HepG2 (cell line): ENCODE measurements around the gene GUCA1A. TPM values are rescaled to one million over a fixed set of nuclear protein-coding genes. Genes with fewer than 3 reads are reported as not detected.
A peak's percentile ranks its signal among the peaks of the same experiment; 100 is the strongest.

Experiments used
- DRAP1 ChIP-seq: IDR thresholded peaks from 2 replicates; pipeline ENCODE4 v1.6.1; 2016; ENCODE audit warnings: missing genetic modification reagents, missing compliant biosample characterization
- ETS1 ChIP-seq: sonication (generic); formaldehyde crosslinking; IDR thresholded peaks from 2 replicates; pipeline ENCODE4 v1.4.0; 2020; ENCODE audit warnings: missing genetic modification reagents
- ETV5 ChIP-seq: IDR thresholded peaks from 2 replicates; pipeline ENCODE4 v1.6.1; 2018; ENCODE audit warnings: missing biosample characterization, missing genetic modification reagents, inconsistent platforms, borderline replicate concordance
- ISX ChIP-seq: sonication (generic); formaldehyde crosslinking; conservative IDR thresholded peaks from 2 replicates; pipeline ENCODE4 v1.5.0; 2020; ENCODE audit warnings: missing genetic modification reagents
- KAT8 ChIP-seq: IDR thresholded peaks from 2 replicates; pipeline ENCODE4 v1.6.1; 2016; ENCODE audit warnings: missing genetic modification reagents, missing compliant biosample characterization
- KDM6A ChIP-seq: IDR thresholded peaks from 2 replicates; pipeline ENCODE4 v1.6.1; 2016; ENCODE audit warnings: low read depth
- MAFF ChIP-seq: IDR thresholded peaks from 2 replicates; pipeline ENCODE4 v1.6.1; 2011; ENCODE audit warnings: low read depth, low read length, improper control_type of control experiment
- NFYB ChIP-seq: sonication (generic); formaldehyde crosslinking; IDR thresholded peaks from 2 replicates; pipeline ENCODE4 v1.4.0; 2020; ENCODE audit warnings: missing genetic modification reagents
- SMYD3 ChIP-seq: sonication (generic); formaldehyde crosslinking; IDR thresholded peaks from 2 replicates; pipeline ENCODE4 v1.8.1; 2023; ENCODE audit warnings: mild to moderate bottlenecking, missing genetic modification reagents
- WIZ ChIP-seq: sonication (generic); formaldehyde crosslinking; IDR thresholded peaks from 2 replicates; pipeline ENCODE4 v1.5.1; 2020; ENCODE audit warnings: mild to moderate bottlenecking, missing genetic modification reagents
- ZNF160 ChIP-seq: sonication (generic); formaldehyde crosslinking; IDR thresholded peaks from 2 replicates; pipeline ENCODE4 v1.8.0; 2022; ENCODE audit warnings: mild to moderate bottlenecking, inconsistent platforms, missing genetic modification reagents
- ZNF546 ChIP-seq: sonication (generic); formaldehyde crosslinking; conservative IDR thresholded peaks from 2 replicates; pipeline ENCODE4 v1.8.1; 2023; ENCODE audit warnings: mild to moderate bottlenecking, missing genetic modification reagents
- ZNF569 ChIP-seq: sonication (generic); formaldehyde crosslinking; IDR thresholded peaks from 2 replicates; pipeline ENCODE4 v1.5.0; 2020; ENCODE audit warnings: mild to moderate bottlenecking, missing genetic modification reagents, moderate library complexity, borderline replicate concordance
- ZNF644 ChIP-seq: IDR thresholded peaks from 2 replicates; pipeline ENCODE4 v1.6.1; 2016; ENCODE audit warnings: low read depth
- ZNF773 ChIP-seq: sonication (generic); formaldehyde crosslinking; IDR thresholded peaks from 2 replicates; pipeline ENCODE4 v1.4.0; 2020; ENCODE audit warnings: missing genetic modification reagents, borderline replicate concordance
- polyA plus RNA-seq, 8 experiments: library from polyadenylated mRNA; depleted of rRNA in 3 of 8; stranded (reverse) in 7 of 8; unstranded in 1 of 8; fragments of >200 nt; fragmentation: Illumina TruSeq in 4 of 8; extraction: Trizol in 4 of 8; gene quantifications; 2 replicates each; pipeline versions ENCODE4 v1.2.1 to v1.2.3, GENCODE V29; 2011 to 2016; ENCODE audit warnings: low read depth in 4 of 8, missing spikeins in 1 of 8, mixed read lengths in 1 of 8; ENCODE audit not compliant: insufficient read depth in 1 of 8
- total RNA-seq, 5 experiments: library from RNA; depleted of rRNA; stranded (reverse); fragments of >200 nt; fragmentation: Illumina TruSeq; extraction: Trizol; gene quantifications; 2 replicates each; pipeline ENCODE4 v1.2.3, GENCODE V29; 2016; ENCODE audit warnings: low read depth in 1 of 5
- TF ChIP-seq, protein P1 (sequence below): sonication (generic); formaldehyde crosslinking; IDR thresholded peaks from 2 replicates; pipeline ENCODE4 v1.5.0; 2020; ENCODE audit warnings: mild to moderate bottlenecking, missing genetic modification reagents
- TF ChIP-seq, protein P2 (sequence below): sonication (generic); formaldehyde crosslinking; IDR thresholded peaks from 2 replicates; pipeline ENCODE4 v1.4.0; 2020; ENCODE audit warnings: missing genetic modification reagents
- TF ChIP-seq, protein P3 (sequence below), 2 experiments: sonication (generic) in 1 of 2; formaldehyde crosslinking in 1 of 2; IDR thresholded peaks; 2 replicates each; pipeline versions ENCODE4 v1.4.0 to v1.6.1; 2016 to 2020; ENCODE audit warnings: borderline replicate concordance in 1 of 2, low read depth in 1 of 2, mild to moderate bottlenecking in 1 of 2, missing genetic modification reagents in 1 of 2
- TF ChIP-seq, protein P4 (sequence below): sonication (generic); formaldehyde crosslinking; IDR thresholded peaks from 2 replicates; pipeline ENCODE4 v1.9.0; 2021; ENCODE audit warnings: missing genetic modification reagents, mild to moderate bottlenecking, borderline replicate concordance

GUCA1A gene
- total and polyA plus RNA-seq, 2 of the 13 experiments (the other 11 are each of a cell fraction or from before 2014, with no cell fraction given) = not detected

DNA sequence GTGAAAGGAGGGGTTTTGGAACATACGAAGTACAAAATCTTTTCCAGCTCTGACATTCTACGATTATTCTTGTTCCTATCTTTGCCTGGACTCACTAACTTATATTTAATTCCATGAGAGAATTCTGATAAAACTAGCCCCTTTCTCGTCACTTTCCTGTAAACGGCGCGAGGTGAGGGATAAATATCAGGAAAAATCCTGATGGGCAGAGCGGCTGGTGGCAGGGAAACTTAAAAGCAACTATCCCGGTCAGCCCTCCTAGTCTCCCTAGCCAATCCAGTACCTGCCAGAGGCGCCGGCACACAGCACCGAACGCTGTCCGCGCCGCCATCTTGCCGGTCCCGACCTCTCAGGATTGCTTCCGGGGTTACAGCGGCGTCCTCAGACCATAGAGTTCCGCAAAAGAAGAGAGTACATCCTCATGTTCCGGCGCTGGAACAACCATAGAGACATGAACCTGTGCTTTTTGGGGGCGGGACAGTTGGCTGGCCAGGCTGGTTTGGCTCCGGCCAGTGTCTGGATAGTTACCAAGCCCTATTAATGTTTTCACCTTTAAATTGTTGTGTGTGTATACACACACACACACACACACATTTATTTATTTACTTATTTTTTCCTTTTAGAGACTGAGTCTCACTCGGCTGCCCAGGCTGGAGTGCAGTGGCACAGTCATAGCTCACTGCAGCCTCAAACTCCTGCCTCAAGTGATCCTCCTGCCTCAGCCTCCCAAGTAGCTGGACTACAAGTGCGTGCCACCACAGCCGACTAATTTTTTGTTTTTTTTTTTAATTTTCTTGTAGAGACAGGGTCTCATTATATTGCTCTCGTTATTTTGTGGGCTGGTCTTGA lies 44.6 kb downstream of the GUCA1A start, which contains the start of gene MRPS10 (continued):
- 0 out of 2 replicates have a peak, but pooled peaks have one; percentile 18 for TF ChIP-seq ZNF546
- peak; percentile 81 for TF ChIP-seq DRAP1 (CRISPR knock-in tag)
- TF ChIP-seq ETS1 (CRISPR knock-in tag) = no peak
- no peak for TF ChIP-seq SMYD3 (CRISPR knock-in tag)
- TF ChIP-seq ZNF160 = no peak
- TF ChIP-seq MAFF = no peak
- TF ChIP-seq ISX = no peak
- TF ChIP-seq, protein P1, sequence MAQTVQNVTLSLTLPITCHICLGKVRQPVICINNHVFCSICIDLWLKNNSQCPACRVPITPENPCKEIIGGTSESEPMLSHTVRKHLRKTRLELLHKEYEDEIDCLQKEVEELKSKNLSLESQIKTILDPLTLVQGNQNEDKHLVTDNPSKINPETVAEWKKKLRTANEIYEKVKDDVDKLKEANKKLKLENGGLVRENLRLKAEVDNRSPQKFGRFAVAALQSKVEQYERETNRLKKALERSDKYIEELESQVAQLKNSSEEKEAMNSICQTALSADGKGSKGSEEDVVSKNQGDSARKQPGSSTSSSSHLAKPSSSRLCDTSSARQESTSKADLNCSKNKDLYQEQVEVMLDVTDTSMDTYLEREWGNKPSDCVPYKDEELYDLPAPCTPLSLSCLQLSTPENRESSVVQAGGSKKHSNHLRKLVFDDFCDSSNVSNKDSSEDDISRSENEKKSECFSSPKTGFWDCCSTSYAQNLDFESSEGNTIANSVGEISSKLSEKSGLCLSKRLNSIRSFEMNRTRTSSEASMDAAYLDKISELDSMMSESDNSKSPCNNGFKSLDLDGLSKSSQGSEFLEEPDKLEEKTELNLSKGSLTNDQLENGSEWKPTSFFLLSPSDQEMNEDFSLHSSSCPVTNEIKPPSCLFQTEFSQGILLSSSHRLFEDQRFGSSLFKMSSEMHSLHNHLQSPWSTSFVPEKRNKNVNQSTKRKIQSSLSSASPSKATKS = 0 out of 2 replicates have a peak, but pooled peaks have one; percentile 84
- TF ChIP-seq WIZ (CRISPR knock-in tag) = peak; percentile 89; the same call in 1 of the 2 replicates
- TF ChIP-seq KDM6A (CRISPR knock-in tag) = no peak
- no peak for TF ChIP-seq ZNF569 (CRISPR knock-in tag)
- TF ChIP-seq, protein P2, sequence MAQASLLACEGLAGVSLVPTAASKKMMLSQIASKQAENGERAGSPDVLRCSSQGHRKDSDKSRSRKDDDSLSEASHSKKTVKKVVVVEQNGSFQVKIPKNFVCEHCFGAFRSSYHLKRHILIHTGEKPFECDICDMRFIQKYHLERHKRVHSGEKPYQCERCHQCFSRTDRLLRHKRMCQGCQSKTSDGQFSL = 0 out of 2 replicates have a peak, but pooled peaks have one; percentile 7
- TF ChIP-seq, protein P3, sequence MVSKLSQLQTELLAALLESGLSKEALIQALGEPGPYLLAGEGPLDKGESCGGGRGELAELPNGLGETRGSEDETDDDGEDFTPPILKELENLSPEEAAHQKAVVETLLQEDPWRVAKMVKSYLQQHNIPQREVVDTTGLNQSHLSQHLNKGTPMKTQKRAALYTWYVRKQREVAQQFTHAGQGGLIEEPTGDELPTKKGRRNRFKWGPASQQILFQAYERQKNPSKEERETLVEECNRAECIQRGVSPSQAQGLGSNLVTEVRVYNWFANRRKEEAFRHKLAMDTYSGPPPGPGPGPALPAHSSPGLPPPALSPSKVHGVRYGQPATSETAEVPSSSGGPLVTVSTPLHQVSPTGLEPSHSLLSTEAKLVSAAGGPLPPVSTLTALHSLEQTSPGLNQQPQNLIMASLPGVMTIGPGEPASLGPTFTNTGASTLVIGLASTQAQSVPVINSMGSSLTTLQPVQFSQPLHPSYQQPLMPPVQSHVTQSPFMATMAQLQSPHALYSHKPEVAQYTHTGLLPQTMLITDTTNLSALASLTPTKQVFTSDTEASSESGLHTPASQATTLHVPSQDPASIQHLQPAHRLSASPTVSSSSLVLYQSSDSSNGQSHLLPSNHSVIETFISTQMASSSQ (IDR thresholded peaks at IDR 0.05; ENCODE audit: low read depth) = peak; percentile 15; the same call in 1 of the 2 replicates
- TF ChIP-seq, protein P3 (CRISPR knock-in tag; IDR thresholded peaks at IDR 0.05; ENCODE audit: borderline replicate concordance) = peak; percentile 66; the same call in 1 of the 2 replicates
- TF ChIP-seq ZNF644 (CRISPR knock-in tag) = no peak
- TF ChIP-seq NFYB (CRISPR knock-in tag) = peak; percentile 54
- peak; percentile 75 for TF ChIP-seq ETV5
- TF ChIP-seq, protein P4, sequence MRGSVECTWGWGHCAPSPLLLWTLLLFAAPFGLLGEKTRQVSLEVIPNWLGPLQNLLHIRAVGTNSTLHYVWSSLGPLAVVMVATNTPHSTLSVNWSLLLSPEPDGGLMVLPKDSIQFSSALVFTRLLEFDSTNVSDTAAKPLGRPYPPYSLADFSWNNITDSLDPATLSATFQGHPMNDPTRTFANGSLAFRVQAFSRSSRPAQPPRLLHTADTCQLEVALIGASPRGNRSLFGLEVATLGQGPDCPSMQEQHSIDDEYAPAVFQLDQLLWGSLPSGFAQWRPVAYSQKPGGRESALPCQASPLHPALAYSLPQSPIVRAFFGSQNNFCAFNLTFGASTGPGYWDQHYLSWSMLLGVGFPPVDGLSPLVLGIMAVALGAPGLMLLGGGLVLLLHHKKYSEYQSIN (CRISPR knock-in tag) = no peak
- TF ChIP-seq KAT8 (CRISPR knock-in tag) = peak; percentile 100
- TF ChIP-seq ZNF773 = no peak
